ENCODE data around the gene MAPK4. TPM values are rescaled to one million over a fixed set of nuclear protein-coding genes. Genes with fewer than 3 reads are reported as not detected.

MAPK4 gene
- total RNA-seq, 1 experiment from 2014 or later = 4.2 TPM

DNA sequence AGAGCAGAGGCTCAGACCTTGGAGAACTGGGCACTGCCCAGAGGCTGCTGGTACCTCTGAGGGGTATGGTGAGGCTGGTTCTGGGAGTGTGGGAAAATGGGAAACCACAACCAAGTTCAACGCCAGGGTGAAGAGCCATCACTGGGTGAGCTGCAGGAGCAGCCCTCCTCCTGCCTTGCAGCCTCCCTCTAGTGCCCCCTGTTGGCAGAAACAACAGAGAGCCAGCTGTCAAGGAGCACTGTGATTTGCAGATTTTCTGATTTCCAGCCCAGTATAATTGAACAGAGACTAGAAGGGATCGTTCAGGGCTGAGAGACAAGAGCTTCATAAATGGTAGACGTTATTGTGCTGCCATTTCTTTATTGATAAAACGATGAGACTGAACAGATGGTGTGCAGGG, 50.5 kb downstream of the MAPK4 start (continued):
- TF ChIP-seq FOXP4 (CRISPR knock-in tag; IDR thresholded peaks at IDR 0.05) = no peak
- TF ChIP-seq ZNF512 (CRISPR knock-in tag; IDR thresholded peaks at IDR 0.05; ENCODE audit: borderline replicate concordance) = no peak
- TF ChIP-seq ELF4 (CRISPR knock-in tag; IDR thresholded peaks at IDR 0.05; ENCODE audit: low read depth) = no peak
- TF ChIP-seq ZNF317 (CRISPR knock-in tag; IDR thresholded peaks at IDR 0.05; ENCODE audit: borderline replicate concordance, low read depth) = no peak
- TF ChIP-seq ZNF425 (CRISPR knock-in tag; conservative IDR thresholded peaks at IDR 0.05) = no peak

DNA sequence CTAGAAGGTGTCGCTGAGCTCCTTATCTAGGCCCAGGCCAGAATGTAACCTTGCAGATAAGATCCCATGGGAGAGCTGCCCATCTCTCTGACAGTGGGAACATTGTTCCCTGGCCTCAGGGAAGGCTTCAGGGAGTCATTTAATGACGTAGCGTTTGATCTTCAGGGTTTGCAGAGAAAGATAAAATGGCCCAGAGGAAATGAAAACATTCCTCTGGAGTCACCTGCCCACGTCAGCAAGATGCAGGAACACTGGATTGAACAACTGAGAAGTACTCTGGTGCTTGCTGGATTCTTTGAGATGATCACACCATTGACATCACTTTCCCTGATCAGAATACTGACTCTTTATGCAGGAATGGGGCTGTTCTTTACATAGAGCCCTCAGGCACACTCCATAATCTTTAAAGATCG, 51.6 kb downstream of the MAPK4 start:
- ATAC-seq (no peak), DNase-seq (ENCODE audit: low spot score) (no peak)
- H3K4me3 Mint-ChIP-seq = no peak overlapping the region
- no peak for TF ChIP-seq NFE2L1 (CRISPR knock-in tag; IDR thresholded peaks at IDR 0.05)
- TF ChIP-seq NFYB (CRISPR knock-in tag; conservative IDR thresholded peaks at IDR 0.05; ENCODE audit: low read depth) = no peak
- TF ChIP-seq, protein P1, sequence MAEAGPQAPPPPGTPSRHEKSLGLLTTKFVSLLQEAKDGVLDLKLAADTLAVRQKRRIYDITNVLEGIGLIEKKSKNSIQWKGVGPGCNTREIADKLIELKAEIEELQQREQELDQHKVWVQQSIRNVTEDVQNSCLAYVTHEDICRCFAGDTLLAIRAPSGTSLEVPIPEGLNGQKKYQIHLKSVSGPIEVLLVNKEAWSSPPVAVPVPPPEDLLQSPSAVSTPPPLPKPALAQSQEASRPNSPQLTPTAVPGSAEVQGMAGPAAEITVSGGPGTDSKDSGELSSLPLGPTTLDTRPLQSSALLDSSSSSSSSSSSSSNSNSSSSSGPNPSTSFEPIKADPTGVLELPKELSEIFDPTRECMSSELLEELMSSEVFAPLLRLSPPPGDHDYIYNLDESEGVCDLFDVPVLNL (CRISPR knock-in tag; IDR thresholded peaks at IDR 0.05; ENCODE audit: borderline replicate concordance, low read depth) = no peak
- no peak for TF ChIP-seq JAZF1 (CRISPR knock-in tag; IDR thresholded peaks at IDR 0.05)
- no peak for TF ChIP-seq EMX1 (CRISPR knock-in tag; IDR thresholded peaks at IDR 0.05)
- ChIA-PET CTCF (interaction anchor here (2.2 kb wide), 1 partner anchor 33 kb away, joined by 14 read pairs; no protein-coding TSS in a partner anchor), POLR2A (no interaction called here)
- peaks cover 9% of the 10 kb centered on the region for H3K36me3 Mint-ChIP-seq
- H3K27ac Mint-ChIP-seq = no peak overlapping the region
- H3K27me3 Mint-ChIP-seq (ENCODE audit: low read depth) = no peaks in the 10 kb centered on the region
- H3K4me1 Mint-ChIP-seq = no peaks in the 10 kb centered on the region
- peaks cover 34% of the 10 kb centered on the region for H3K9me3 Mint-ChIP-seq

DNA sequence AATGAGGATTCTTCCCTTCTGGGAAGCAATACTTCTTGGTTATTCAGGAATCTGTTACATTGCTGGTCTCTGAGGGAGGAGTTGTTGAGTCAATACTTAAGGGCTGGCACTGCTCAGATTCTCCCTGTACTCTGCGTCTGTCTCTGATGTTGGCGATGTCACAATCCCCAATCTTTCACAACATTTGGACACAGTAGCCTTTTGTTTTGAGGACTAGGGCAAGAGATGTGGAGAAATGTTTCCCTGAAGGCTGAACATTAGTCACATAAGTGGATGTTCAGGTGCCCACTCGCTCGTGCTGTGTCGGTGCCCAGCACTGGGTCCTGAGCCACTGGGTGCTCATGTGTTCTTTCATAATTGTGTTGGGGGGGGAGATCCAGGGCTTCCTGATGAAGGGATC, 55.0 kb downstream of the MAPK4 start:
- Mint-ChIP-seq H3K4me1 (no peaks in the 10 kb centered on the region), H3K4me3 (no peak overlapping the region), H3K36me3 (peaks cover 3% of the 10 kb centered on the region), H3K27ac (no peak overlapping the region), H3K27me3 (ENCODE audit: low read depth) (no peaks in the 10 kb centered on the region), H3K9me3 (peaks cover 28% of the 10 kb centered on the region)
- ChIA-PET POLR2A (no interaction called here), CTCF (no interaction called here)
- DNase-seq (ENCODE audit: low spot score) (no peak), ATAC-seq (no peak)
- TF ChIP-seq GABPB1 (CRISPR knock-in tag; IDR thresholded peaks at IDR 0.05) = peak; percentile 71
- TF ChIP-seq, protein P2, sequence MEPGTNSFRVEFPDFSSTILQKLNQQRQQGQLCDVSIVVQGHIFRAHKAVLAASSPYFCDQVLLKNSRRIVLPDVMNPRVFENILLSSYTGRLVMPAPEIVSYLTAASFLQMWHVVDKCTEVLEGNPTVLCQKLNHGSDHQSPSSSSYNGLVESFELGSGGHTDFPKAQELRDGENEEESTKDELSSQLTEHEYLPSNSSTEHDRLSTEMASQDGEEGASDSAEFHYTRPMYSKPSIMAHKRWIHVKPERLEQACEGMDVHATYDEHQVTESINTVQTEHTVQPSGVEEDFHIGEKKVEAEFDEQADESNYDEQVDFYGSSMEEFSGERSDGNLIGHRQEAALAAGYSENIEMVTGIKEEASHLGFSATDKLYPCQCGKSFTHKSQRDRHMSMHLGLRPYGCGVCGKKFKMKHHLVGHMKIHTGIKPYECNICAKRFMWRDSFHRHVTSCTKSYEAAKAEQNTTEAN (CRISPR knock-in tag; IDR thresholded peaks at IDR 0.05) = no peak
